ENCODE data around the gene NTRK1. TPM values are rescaled to one million over a fixed set of nuclear protein-coding genes. Genes with fewer than 3 reads are reported as not detected.

NTRK1 gene
- polyA plus RNA-seq, 1 of the 3 experiments (the other 2 are of a cell fraction), result 0.97 TPM

- no peak for TF ChIP-seq IRF3 (IDR thresholded peaks at IDR 0.05; ENCODE audit: low read depth, low read length)
- TF ChIP-seq SMC3 (IDR thresholded peaks at IDR 0.05; ENCODE audit: low read depth, low read length), result no peak
- no peak for TF ChIP-seq NFIC (IDR thresholded peaks at IDR 0.05; ENCODE audit: borderline replicate concordance)
These were observed 41.6 kb downstream of the NTRK1 start (continued) for GRCh38 chr1:156901966-156902915.

GRCh38 chr1:156903328-156904091, 42.8 kb downstream of the NTRK1 start:
- no peak overlapping the region for H3K9ac ChIP-seq
- H3F3A ChIP-seq (replicated peaks; ENCODE audit: insufficient read depth), result no peaks in the 10 kb centered on the region
- ChIA-PET POLR2A (interaction anchor here (1.3 kb wide), 1 partner anchor 10 kb away, joined by 3 read pairs; no protein-coding TSS in a partner anchor), CTCF (interaction anchor here (1.2 to 9.4 kb wide), 4 partner anchors 8 to 24 kb away, joined by 3 to 110 read pairs (median 31); partner anchors contain the start of gene PEAR1)
- no peak for DNase-seq
- H3K9me2 ChIP-seq, result no peaks in the 10 kb centered on the region
- no peaks in the 10 kb centered on the region for H3K79me2 ChIP-seq (ENCODE audit: insufficient read depth)
- no peaks in the 10 kb centered on the region for H3K27me3 ChIP-seq (ENCODE audit: insufficient read depth)
- H3K4me1 ChIP-seq (ENCODE audit: control insufficient read depth in 1 of 2, insufficient read depth in 2 of 2, low read depth in 1 of 2, low read length in 1 of 2), result peaks cover 6 to 27% of the 10 kb centered on the region in 2 experiments; a peak in 2 of 4 replicates
- no peak for TF ChIP-seq TEAD4 (IDR thresholded peaks at IDR 0.05; ENCODE audit: borderline replicate concordance, insufficient read depth)
- TF ChIP-seq CHD2 (IDR thresholded peaks at IDR 0.05; ENCODE audit: low read length, partially characterized antibody), result no peak
- TF ChIP-seq GATA2 (CRISPR knock-in tag; IDR thresholded peaks at IDR 0.05), result no peak
- no peak for TF ChIP-seq EZH2phosphoT487 (IDR thresholded peaks at IDR 0.05; ENCODE audit: borderline replicate concordance, low read depth)
- no peak for TF ChIP-seq PBX3 (IDR thresholded peaks at IDR 0.05)
- TF ChIP-seq RAD21 (IDR thresholded peaks at IDR 0.05; ENCODE audit: low read length), result no peak
- no peak overlapping the region for H3K4me3 ChIP-seq (ENCODE audit: low read depth in 2 of 2, low read length in 1 of 2)
- H3K4me2 ChIP-seq, result no peak overlapping the region
- no peaks in the 10 kb centered on the region for H4K20me1 ChIP-seq (ENCODE audit: insufficient read depth)
- H3K36me3 ChIP-seq (replicated peaks in 1 of 2; ENCODE audit: control insufficient read depth in 1 of 2, insufficient read depth in 2 of 2, low read length in 1 of 2), result no peaks in the 10 kb centered on the region
- 88% methylated on average over 15 of the region's 15 CpGs for WGBS (ENCODE audit: low lambda C conversion rate)
- no peak overlapping the region for H3K27ac ChIP-seq (ENCODE audit: low read depth in 2 of 2, low read length in 1 of 2)
- H2AFZ ChIP-seq (ENCODE audit: low read depth), result no peak overlapping the region
- H3K9me3 ChIP-seq, result no peaks in the 10 kb centered on the region
